H54 (cell line): ENCODE measurements around the gene PDPK1.
"Not testable (repeated sequence)": the region's sequence is repeated elsewhere in the genome, so short reads cannot be mapped to it uniquely, and the experiment has no call there.

Experiments
- DNase-seq: peaks from one replicate; pipeline ENCODE4 v3.0.0; 2011; ENCODE audit warnings: low spot score, mixed read lengths; ENCODE audit not compliant: insufficient read length
- FAIRE-seq: peaks from 3 replicates; lab custom pipeline; 2011; peaks lifted over from hg19 to GRCh38; lab: Jason Lieb, UNC
- POLR2A ChIP-seq: IDR thresholded peaks from 2 replicates; pipeline ENCODE4 v1.6.1; 2011; ENCODE audit warnings: low read depth, mild to moderate bottlenecking, low read length

Gene PDPK1

GRCh38 chr16:2597560-2597902, 59.7 kb downstream of the PDPK1 start:
- DNase-seq (no peak), FAIRE-seq (no peak)
- TF ChIP-seq POLR2A = no peak

- FAIRE-seq = no peak
- DNase-seq = no peak
- no peak for TF ChIP-seq POLR2A
Measured at GRCh38 chr16:2598133-2598641, 60.4 kb downstream of the PDPK1 start.

- TF ChIP-seq POLR2A = no peak
- no peak for FAIRE-seq
- DNase-seq = no peak
Measured at GRCh38 chr16:2598723-2599122, 60.9 kb downstream of the PDPK1 start.

- DNase-seq, FAIRE-seq: not testable (repeated sequence)
Measured at GRCh38 chr16:2599165-2599564, 61.3 kb downstream of the PDPK1 start.

- FAIRE-seq, DNase-seq: not testable (repeated sequence)
Measured at GRCh38 chr16:2599785-2600184, 62.0 kb downstream of the PDPK1 start.

- DNase-seq, FAIRE-seq: not testable (repeated sequence)
Measured at GRCh38 chr16:2601301-2602025, 63.6 kb downstream of the PDPK1 start.

GRCh38 chr16:2602175-2602574, 64.4 kb downstream of the PDPK1 start:
- not testable (repeated sequence) for DNase-seq, FAIRE-seq

GRCh38 chr16:2603165-2604015, 65.6 kb downstream of the PDPK1 start:
- peak; percentile 85 for TF ChIP-seq POLR2A
- DNase-seq = peak; percentile 99
- no peak for FAIRE-seq

GRCh38 chr16:2604016-2604369, 66.2 kb downstream of the PDPK1 start:
- FAIRE-seq, DNase-seq: not testable (repeated sequence)

GRCh38 chr16:2606820-2607219, 69.0 kb downstream of the PDPK1 start:
- DNase-seq, FAIRE-seq: not testable (repeated sequence)

GRCh38 chr16:2609345-2609744, 71.5 kb downstream of the PDPK1 start:
- not testable (repeated sequence) for FAIRE-seq, DNase-seq

GRCh38 chr16:2609827-2610470, 72.1 kb downstream of the PDPK1 start:
- TF ChIP-seq POLR2A = no peak
- FAIRE-seq (no peak), DNase-seq (no peak)

GRCh38 chr16:2610781-2611498, 73.1 kb downstream of the PDPK1 start:
- TF ChIP-seq POLR2A = no peak
- FAIRE-seq = no peak
- no peak for DNase-seq

GRCh38 chr16:2611499-2611862, 73.7 kb downstream of the PDPK1 start:
- DNase-seq (no peak), FAIRE-seq (no peak)
- TF ChIP-seq POLR2A = no peak

GRCh38 chr16:2611877-2612276, 74.1 kb downstream of the PDPK1 start:
- FAIRE-seq = not testable (repeated sequence)

GRCh38 chr16:2613251-2613650, 75.4 kb downstream of the PDPK1 start:
- DNase-seq, FAIRE-seq: not testable (repeated sequence)

More at GRCh38 chr16:2611877-2612276, 74.1 kb downstream of the PDPK1 start:
- DNase-seq = not testable (repeated sequence)
